Smooth muscle cell (in vitro differentiated cells): ENCODE data around the gene SMAD2. TPM values are rescaled to one million over a fixed set of nuclear protein-coding genes. Genes with fewer than 3 reads are reported as not detected.

Experiments
- DNase-seq: peaks from one replicate; lab custom pipeline; 2025; ENCODE audit not compliant: unreplicated experiment; lab: John Stamatoyannopoulos, UW
- H2AFZ ChIP-seq: fragments of 200-600 bp; sonication (generic); 2 replicates; pipeline ENCODE4 v1.6.0; 2016; ENCODE audit warnings: antibody characterized with exemption, low read depth, mild to moderate bottlenecking
- H3F3A ChIP-seq: fragments of 200-600 bp; sonication (generic); 2 replicates; pipeline ENCODE4 v1.6.0; 2017; ENCODE audit warnings: antibody characterized with exemption, low read depth
- H3K27ac ChIP-seq: fragments of 200-600 bp; sonication (generic); 2 replicates; pipeline ENCODE4 v1.5.1; 2016; ENCODE audit warnings: low read depth, mild to moderate bottlenecking
- H3K27me3 ChIP-seq: fragments of 200-600 bp; sonication (generic); 2 replicates; pipeline ENCODE4 v1.6.1; 2016; ENCODE audit warnings: low read depth, mild to moderate bottlenecking
- H3K36me3 ChIP-seq: fragments of 200-600 bp; sonication (generic); 2 replicates; pipeline ENCODE4 v1.5.1; 2016; ENCODE audit warnings: low read depth
- H3K4me1 ChIP-seq: fragments of 200-600 bp; sonication (generic); 2 replicates; pipeline ENCODE4 v1.5.1; 2016; ENCODE audit warnings: low read depth
- H3K4me2 ChIP-seq: fragments of 200-600 bp; sonication (generic); 2 replicates; pipeline ENCODE4 v1.6.0; 2016; ENCODE audit warnings: mild to moderate bottlenecking
- H3K4me3 ChIP-seq: fragments of 200-600 bp; sonication (generic); 2 replicates; pipeline ENCODE4 v1.5.1; 2016; ENCODE audit warnings: mild to moderate bottlenecking
- H3K79me2 ChIP-seq: fragments of 200-600 bp; sonication (generic); 2 replicates; pipeline ENCODE4 v1.6.0; 2016; ENCODE audit warnings: low read depth, mild to moderate bottlenecking
- H3K9ac ChIP-seq: fragments of 200-600 bp; sonication (generic); 2 replicates; pipeline ENCODE4 v1.6.0; 2016; ENCODE audit warnings: low read depth
- H3K9me3 ChIP-seq: fragments of 200-600 bp; sonication (generic); replicated peaks from 2 replicates; pipeline ENCODE4 v1.5.1; 2016; ENCODE audit warnings: low read depth
- H4K20me1 ChIP-seq: fragments of 200-600 bp; sonication (generic); 2 replicates; pipeline ENCODE4 v1.6.0; 2016; ENCODE audit warnings: low read depth
- CTCF ChIP-seq: fragments of 200-600 bp; sonication (generic); IDR thresholded peaks from 2 replicates; pipeline ENCODE4 v1.5.1; 2017; ENCODE audit warnings: borderline replicate concordance, mild to moderate bottlenecking, antibody characterized with exemption; ENCODE audit not compliant: insufficient read depth, poor library complexity, severe bottlenecking
- WGBS: methylation state at CpG from one replicate; pipeline ENCODE4 v1.1.7; 2016; ENCODE audit warnings: low lambda C conversion rate; 5-methylcytosine and 5-hydroxymethylcytosine counted together
- polyA plus RNA-seq: library from polyadenylated mRNA; unstranded; fragments of >200 nt; fragmentation: Nextera tagmentation; extraction: Ambion mirVana; gene quantifications from 2 replicates; pipeline ENCODE4 v1.2.1, GENCODE V29; 2016
- total RNA-seq: library from RNA; depleted of rRNA; stranded (reverse); fragments of >200 nt; gene quantifications from 2 replicates; pipeline ENCODE4 v1.2.3, GENCODE V29; 2014

Gene SMAD2
- total and polyA plus RNA-seq, 2 experiments from 2014 or later, result 63.8 to 120 TPM

- Histone ChIP-seq H4K20me1 (no peaks in the 10 kb centered on the region), H3K4me3 (no peak overlapping the region), H2AFZ (no peak overlapping the region), H3K36me3 (no peaks in the 10 kb centered on the region), H3K9me3 (no peaks in the 10 kb centered on the region), H3F3A (no peaks in the 10 kb centered on the region), H3K9ac (no peak overlapping the region), H3K79me2 (no peaks in the 10 kb centered on the region), H3K4me2 (no peak overlapping the region), H3K27ac (no peak overlapping the region), H3K4me1 (no peaks in the 10 kb centered on the region), H3K27me3 (no peaks in the 10 kb centered on the region)
- 81% methylated on average over 3 of the region's 3 CpGs for WGBS
- no peak for TF ChIP-seq CTCF
- no peak for DNase-seq
Observed at GRCh38 chr18:47779381-47779780, 151.1 kb downstream of the SMAD2 start.

GRCh38 chr18:47777626-47778025 lies 152.8 kb downstream of the SMAD2 start:
- H3K79me2 ChIP-seq, result no peaks in the 10 kb centered on the region
- DNase-seq, result no peak
- no peaks in the 10 kb centered on the region for H3K4me1 ChIP-seq
- WGBS, result 94% methylated on average over 2 of the region's 2 CpGs
- no peak overlapping the region for H3K4me3 ChIP-seq
- H3F3A ChIP-seq, result no peaks in the 10 kb centered on the region
- no peaks in the 10 kb centered on the region for H3K9me3 ChIP-seq
- H3K4me2 ChIP-seq, result no peak overlapping the region
- no peak overlapping the region for H2AFZ ChIP-seq
- no peaks in the 10 kb centered on the region for H3K36me3 ChIP-seq
- H3K27me3 ChIP-seq, result no peaks in the 10 kb centered on the region
- TF ChIP-seq CTCF, result no peak
- no peak overlapping the region for H3K27ac ChIP-seq
- H4K20me1 ChIP-seq, result no peaks in the 10 kb centered on the region
- no peak overlapping the region for H3K9ac ChIP-seq

GRCh38 chr18:47775961-47776360 lies 154.5 kb downstream of the SMAD2 start:
- Histone ChIP-seq H3K4me1 (no peaks in the 10 kb centered on the region), H3K9me3 (no peaks in the 10 kb centered on the region), H3K27me3 (no peaks in the 10 kb centered on the region), H3K27ac (no peak overlapping the region), H3K79me2 (no peaks in the 10 kb centered on the region), H2AFZ (no peak overlapping the region), H3K4me3 (no peak overlapping the region), H3F3A (no peaks in the 10 kb centered on the region), H3K9ac (no peak overlapping the region), H3K4me2 (no peak overlapping the region), H4K20me1 (no peaks in the 10 kb centered on the region), H3K36me3 (no peaks in the 10 kb centered on the region)
- TF ChIP-seq CTCF, result peak; percentile 11
- 73% methylated on average over 5 of the region's 5 CpGs for WGBS
- no peak for DNase-seq

- Histone ChIP-seq H3K4me1 (no peaks in the 10 kb centered on the region), H4K20me1 (no peaks in the 10 kb centered on the region), H3F3A (no peaks in the 10 kb centered on the region), H3K4me3 (no peak overlapping the region), H3K27me3 (no peaks in the 10 kb centered on the region), H3K4me2 (no peak overlapping the region), H2AFZ (no peak overlapping the region), H3K27ac (no peak overlapping the region), H3K79me2 (no peaks in the 10 kb centered on the region), H3K36me3 (no peaks in the 10 kb centered on the region), H3K9me3 (no peaks in the 10 kb centered on the region), H3K9ac (no peak overlapping the region)
- 100% methylated on average over 2 of the region's 2 CpGs for WGBS
- no peak for DNase-seq
- no peak for TF ChIP-seq CTCF
Observed at GRCh38 chr18:47773931-47774330, 156.5 kb downstream of the SMAD2 start.
